Naive B cell (primary cell): Measurements from ENCODE around the gene CREBL2. TPM values are rescaled to one million over a fixed set of nuclear protein-coding genes. Genes with fewer than 3 reads are reported as not detected.
"Not testable (repeated sequence)": the region's sequence is repeated elsewhere in the genome, so short reads cannot be mapped to it uniquely, and the experiment has no call there.

ENCODE experiments used
- ATAC-seq, 2 donors: fragments of 150-1000 bp; cut with Tn5 transposase; 2 replicates each; pipeline ENCODE4 v1.10.0; 2021; ENCODE audit warnings: low read depth in 2 of 2, mild to moderate bottlenecking in 2 of 2, moderate library complexity in 2 of 2
- DNase-seq: peaks from one replicate; pipeline ENCODE4 v3.0.0; 2022
- H3K27ac Mint-ChIP-seq, 6 donors: one replicate each; pipeline ENCODE4 v1.8.0; 2020 to 2022; ENCODE audit warnings: mild to moderate bottlenecking in 6 of 6, mixed read lengths in 6 of 6, moderate library complexity in 5 of 6, inconsistent platforms in 2 of 6
- H3K27me3 Mint-ChIP-seq, 3 donors: one replicate each; pipeline ENCODE4 v1.8.0; 2021 to 2022; ENCODE audit warnings: mixed read lengths in 3 of 3, mild to moderate bottlenecking in 1 of 3
- H3K36me3 Mint-ChIP-seq, 2 donors: one replicate each; pipeline ENCODE4 v1.8.0; 2020 to 2022; ENCODE audit warnings: mixed read lengths in 2 of 2, inconsistent platforms in 1 of 2, mild to moderate bottlenecking in 1 of 2
- H3K4me1 Mint-ChIP-seq, 3 donors: one replicate each; pipeline ENCODE4 v1.8.0; 2020 to 2022; ENCODE audit warnings: mixed read lengths in 3 of 3, inconsistent platforms in 1 of 3, mild to moderate bottlenecking in 1 of 3, moderate library complexity in 1 of 3
- H3K4me3 Mint-ChIP-seq, 8 donors: one replicate each; pipeline ENCODE4 v1.8.0; 2020 to 2022; ENCODE audit warnings: mild to moderate bottlenecking in 8 of 8, mixed read lengths in 8 of 8, moderate library complexity in 8 of 8, inconsistent platforms in 2 of 8
- H3K9me3 Mint-ChIP-seq, 7 donors: one replicate each; pipeline ENCODE4 v1.8.0; 2020 to 2022; ENCODE audit warnings: mixed read lengths in 7 of 7, mild to moderate bottlenecking in 5 of 7, inconsistent platforms in 2 of 7, moderate library complexity in 1 of 7
- polyA plus RNA-seq, 6 donors: library from polyadenylated mRNA; unstranded; fragments of 300-500 nt; fragmentation: Illumina TruSeq; gene quantifications; one replicate each; pipeline ENCODE4 v1.2.3, GENCODE V29; 2021; ENCODE audit warnings: low read depth in 6 of 6

The CREBL2 gene
- polyA plus RNA-seq, 6 donors from 2014 or later = 21.9 to 29.3 (median 25.6) TPM

DNA sequence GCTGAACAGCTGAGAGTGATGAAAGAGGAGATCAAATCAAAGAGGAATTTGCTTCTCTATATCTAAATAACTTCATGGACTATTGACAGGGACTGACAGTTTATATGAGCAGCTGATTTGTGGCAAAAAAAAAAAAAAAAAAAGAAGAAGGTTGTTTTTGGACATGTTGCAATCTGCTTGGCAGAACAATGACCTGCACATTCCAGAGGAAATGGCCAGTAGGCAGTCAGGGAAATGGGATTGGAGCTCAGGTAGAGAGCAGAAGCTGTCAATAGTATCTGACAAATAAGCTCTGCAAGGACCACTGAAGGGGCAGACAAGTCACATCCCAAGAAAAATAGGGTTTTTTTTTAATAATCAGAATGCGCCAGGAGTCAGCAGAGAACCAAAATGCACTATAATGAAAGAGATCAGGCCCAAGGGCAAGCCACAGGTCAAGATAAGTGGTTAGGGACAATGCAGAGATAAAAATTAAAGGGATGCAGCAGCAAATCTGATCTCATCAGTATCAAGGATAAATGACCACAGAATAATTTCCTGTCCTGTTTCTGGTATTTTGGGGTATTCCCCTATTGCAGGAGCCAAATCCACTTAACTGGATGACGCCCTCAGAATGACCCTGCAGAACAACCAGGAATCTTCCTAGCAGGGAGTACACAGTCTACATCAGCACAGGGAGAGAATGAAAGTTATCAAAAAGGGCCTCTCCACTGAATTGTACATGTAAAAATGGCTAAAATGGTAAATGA lies 26.4 kb upstream of the CREBL2 start:
- peaks cover 0 to 4% (median 0%) of the 10 kb centered on the region in 3 donors for H3K4me1 Mint-ChIP-seq
- ATAC-seq = no peak
- peaks cover 17 to 34% (median 33%) of the 10 kb centered on the region in 3 donors for H3K27me3 Mint-ChIP-seq
- DNase-seq = no peak
- no peak overlapping the region for H3K4me3 Mint-ChIP-seq
- peaks cover 0 to 8% of the 10 kb centered on the region in 2 donors for H3K36me3 Mint-ChIP-seq
- peaks cover 0 to 5% (median 0%) of the 10 kb centered on the region in 7 donors for H3K9me3 Mint-ChIP-seq
- H3K27ac Mint-ChIP-seq = no peak overlapping the region

DNA sequence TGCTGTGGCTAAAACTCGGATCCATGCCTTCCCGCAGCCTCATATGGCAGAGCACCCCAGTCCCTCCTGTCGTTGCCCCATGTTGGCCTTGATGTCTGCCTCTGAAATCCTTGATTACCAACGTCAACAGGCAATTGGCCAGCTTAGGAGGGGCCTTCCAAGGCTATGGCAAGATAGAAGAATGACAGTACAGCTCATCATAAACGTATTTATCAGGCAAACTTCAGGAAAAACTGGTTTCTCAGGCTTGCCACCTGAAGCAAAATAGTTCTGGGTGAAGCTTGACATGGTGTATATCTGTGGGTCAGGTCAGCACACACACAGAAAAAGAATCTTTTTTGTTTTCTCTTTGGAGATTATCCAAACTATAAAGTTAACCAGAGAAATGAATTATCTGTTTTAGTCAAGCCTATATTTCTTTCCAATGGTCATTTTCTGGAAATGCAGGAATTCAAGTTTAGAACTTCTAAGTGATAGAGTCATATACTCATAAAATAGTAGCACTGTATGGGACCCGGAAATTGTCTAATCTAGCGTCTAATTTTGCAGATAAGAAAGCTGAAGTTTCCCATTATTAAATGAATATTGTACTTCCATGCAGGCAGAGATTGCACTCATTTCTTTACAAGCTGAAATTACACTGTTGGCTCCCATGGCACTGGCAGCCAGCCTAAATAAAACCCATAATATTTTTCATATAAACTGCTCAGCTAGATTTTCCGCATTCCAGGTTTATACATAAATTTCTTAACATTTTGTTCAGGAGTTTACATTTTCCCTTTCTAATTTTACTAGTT lies 24.6 kb upstream of the CREBL2 start:
- ATAC-seq (no peak), DNase-seq (no peak)
- Mint-ChIP-seq H3K36me3 (peaks cover 0 to 8% of the 10 kb centered on the region in 2 donors), H3K4me3 (no peak overlapping the region), H3K9me3 (peaks cover 0 to 5% (median 0%) of the 10 kb centered on the region in 7 donors), H3K27ac (no peak overlapping the region), H3K27me3 (peaks cover 24 to 38% (median 36%) of the 10 kb centered on the region in 3 donors), H3K4me1 (peaks cover 0 to 4% (median 0%) of the 10 kb centered on the region in 3 donors)

DNA sequence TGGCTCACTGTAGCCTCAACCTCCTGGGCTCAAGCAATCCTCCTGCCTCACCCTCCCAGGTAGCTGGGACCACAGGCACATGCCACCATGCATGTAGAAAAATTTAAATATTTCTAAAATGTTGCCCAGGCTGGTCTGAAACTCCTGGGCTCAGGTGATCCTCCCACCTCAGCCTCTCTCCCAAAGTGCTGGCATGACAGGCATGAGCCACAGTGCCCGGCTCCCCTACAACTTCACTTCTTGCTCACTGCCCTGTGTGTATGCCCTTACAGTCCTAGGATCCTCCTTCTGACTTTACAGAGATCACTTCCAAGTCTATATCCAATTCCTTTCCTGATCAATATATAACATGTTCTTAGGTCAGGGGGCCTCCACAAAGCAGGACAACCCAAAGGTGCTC lies 23.8 kb upstream of the CREBL2 start:
- peaks cover 26 to 38% (median 38%) of the 10 kb centered on the region in 3 donors for H3K27me3 Mint-ChIP-seq
- H3K4me1 Mint-ChIP-seq = peaks cover 0 to 4% (median 0%) of the 10 kb centered on the region in 3 donors
- no peak for ATAC-seq
- DNase-seq = no peak
- peaks cover 0 to 5% (median 0%) of the 10 kb centered on the region in 7 donors for H3K9me3 Mint-ChIP-seq
- H3K36me3 Mint-ChIP-seq = peaks cover 0 to 8% of the 10 kb centered on the region in 2 donors
- H3K4me3 Mint-ChIP-seq = no peak overlapping the region
- no peak overlapping the region for H3K27ac Mint-ChIP-seq

GRCh38 chr12:12588436-12588835 lies 23.2 kb upstream of the CREBL2 start:
- H3K27me3 Mint-ChIP-seq = peaks cover 26 to 38% (median 33%) of the 10 kb centered on the region in 3 donors
- not testable (repeated sequence) for DNase-seq, H3K36me3 Mint-ChIP-seq, H3K4me3 Mint-ChIP-seq, ATAC-seq, H3K4me1 Mint-ChIP-seq, H3K9me3 Mint-ChIP-seq
- peak overlapping the region in 1 of 6 donors; percentile 40 for H3K27ac Mint-ChIP-seq

DNA sequence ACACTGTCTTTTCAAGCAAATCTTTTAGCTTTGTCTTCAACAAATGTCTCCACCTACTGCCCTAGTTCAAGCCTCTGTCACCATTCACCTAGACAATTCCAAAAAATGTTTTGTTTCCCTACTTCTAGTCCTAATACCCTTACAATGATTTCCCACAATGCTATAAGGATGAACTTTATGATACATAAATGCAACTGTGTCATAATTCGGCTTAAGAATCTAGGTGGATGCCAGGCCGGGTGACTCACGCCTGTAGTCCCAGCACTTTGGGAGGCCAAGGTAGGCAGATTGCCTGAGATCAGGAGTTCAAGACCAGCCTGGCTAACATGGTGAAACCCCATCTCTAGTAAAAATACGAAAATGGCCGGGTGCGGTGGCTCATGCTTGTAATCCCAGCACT lies 20.7 kb upstream of the CREBL2 start:
- Mint-ChIP-seq H3K4me1 (peaks cover 0 to 4% (median 0%) of the 10 kb centered on the region in 3 donors), H3K27me3 (peaks cover 21 to 34% (median 32%) of the 10 kb centered on the region in 3 donors), H3K4me3 (no peak overlapping the region), H3K9me3 (peaks cover 0 to 9% (median 0%) of the 10 kb centered on the region in 7 donors), H3K27ac (no peak overlapping the region), H3K36me3 (peaks cover 0 to 14% of the 10 kb centered on the region in 2 donors)
- ATAC-seq (no peak), DNase-seq (no peak)

GRCh38 chr12:12592930-12593329 lies 18.7 kb upstream of the CREBL2 start:
- ATAC-seq = no peak
- H3K27me3 Mint-ChIP-seq = peaks cover 20 to 34% (median 33%) of the 10 kb centered on the region in 3 donors
- no peak overlapping the region for H3K27ac Mint-ChIP-seq
- no peak for DNase-seq
- H3K4me1 Mint-ChIP-seq = peaks cover 0 to 4% (median 0%) of the 10 kb centered on the region in 3 donors
- peaks cover 0 to 9% (median 2%) of the 10 kb centered on the region in 7 donors for H3K9me3 Mint-ChIP-seq
- no peak overlapping the region for H3K4me3 Mint-ChIP-seq
- peaks cover 0 to 21% of the 10 kb centered on the region in 2 donors for H3K36me3 Mint-ChIP-seq

- not testable (repeated sequence) for DNase-seq, ATAC-seq, H3K4me1 Mint-ChIP-seq, H3K9me3 Mint-ChIP-seq, H3K4me3 Mint-ChIP-seq
- H3K36me3 Mint-ChIP-seq = peaks cover 0 to 13% of the 10 kb centered on the region in 2 donors
- peaks cover 5 to 29% (median 18%) of the 10 kb centered on the region in 3 donors for H3K27me3 Mint-ChIP-seq
- H3K27ac Mint-ChIP-seq = peak overlapping the region in 1 of 6 donors; percentile 23
These were observed 15.7 kb upstream of the CREBL2 start for GRCh38 chr12:12595929-12596328.

- not testable (repeated sequence) for H3K4me3 Mint-ChIP-seq, H3K9me3 Mint-ChIP-seq, DNase-seq, ATAC-seq, H3K4me1 Mint-ChIP-seq
- peaks cover 5 to 29% (median 18%) of the 10 kb centered on the region in 3 donors for H3K27me3 Mint-ChIP-seq
- peak overlapping the region in 1 of 6 donors; percentile 44 for H3K27ac Mint-ChIP-seq
- H3K36me3 Mint-ChIP-seq = peaks cover 0 to 13% of the 10 kb centered on the region in 2 donors
These were observed 15.1 kb upstream of the CREBL2 start for GRCh38 chr12:12596598-12596997.

DNA sequence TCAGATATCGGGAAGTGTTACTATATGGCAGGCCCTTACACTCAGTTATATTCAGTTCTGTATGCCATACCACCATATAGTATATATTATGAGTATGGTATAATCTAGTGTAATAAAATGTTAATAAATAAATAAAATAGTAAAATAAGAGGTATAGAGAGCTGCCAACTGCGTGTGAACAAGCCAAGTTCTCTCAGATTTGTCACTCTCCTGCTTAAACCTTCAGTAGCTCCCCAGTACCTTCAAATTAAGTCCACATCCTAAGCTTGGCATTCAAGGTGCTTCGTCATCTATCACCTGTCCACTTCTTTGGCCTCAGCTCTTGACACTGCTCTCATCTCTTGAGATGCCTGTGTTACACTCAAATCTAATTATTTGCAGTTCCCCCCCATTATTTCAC lies 12.8 kb upstream of the CREBL2 start:
- no peak for ATAC-seq
- Mint-ChIP-seq H3K9me3 (peaks cover 0 to 5% (median 2%) of the 10 kb centered on the region in 7 donors), H3K27ac (peak overlapping the region in 1 of 6 donors; percentile 34), H3K27me3 (peaks cover 0 to 23% (median 18%) of the 10 kb centered on the region in 3 donors), H3K4me1 (no peaks in the 10 kb centered on the region), H3K36me3 (peaks cover 0 to 13% of the 10 kb centered on the region in 2 donors), H3K4me3 (no peak overlapping the region)
- DNase-seq = no peak

- Mint-ChIP-seq H3K36me3 (peaks cover 0 to 13% of the 10 kb centered on the region in 2 donors), H3K27ac (no peak overlapping the region), H3K4me3 (no peak overlapping the region), H3K9me3 (peaks cover 0 to 5% (median 2%) of the 10 kb centered on the region in 7 donors), H3K27me3 (peaks cover 0 to 19% (median 18%) of the 10 kb centered on the region in 3 donors), H3K4me1 (no peaks in the 10 kb centered on the region)
- ATAC-seq = no peak
- no peak for DNase-seq
These were observed 11.7 kb upstream of the CREBL2 start for GRCh38 chr12:12599750-12600643.

DNA sequence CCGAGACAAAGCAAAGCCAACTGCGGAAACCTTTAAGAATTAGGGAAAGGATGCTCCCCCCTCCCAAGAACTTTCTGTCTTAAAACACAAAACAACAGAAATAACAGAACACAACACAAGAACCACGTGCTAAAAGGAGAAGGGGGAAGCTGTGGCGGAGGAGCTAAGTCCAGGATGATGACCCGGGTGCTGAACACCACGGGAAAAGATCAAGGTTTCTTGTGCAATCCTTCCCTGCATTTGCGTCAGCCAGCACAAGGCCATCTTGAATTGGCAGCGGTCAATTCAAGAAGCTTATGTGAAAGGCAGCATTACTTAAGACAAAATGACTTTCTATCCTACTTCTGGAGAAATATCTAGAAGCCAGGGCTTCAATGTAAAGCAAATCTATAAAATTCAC lies 11.0 kb upstream of the CREBL2 start:
- H3K27me3 Mint-ChIP-seq = peaks cover 0 to 17% (median 16%) of the 10 kb centered on the region in 3 donors
- H3K9me3 Mint-ChIP-seq = peaks cover 0 to 4% (median 2%) of the 10 kb centered on the region in 7 donors
- no peak overlapping the region for H3K4me3 Mint-ChIP-seq
- peaks cover 0 to 11% of the 10 kb centered on the region in 2 donors for H3K36me3 Mint-ChIP-seq
- no peak overlapping the region for H3K27ac Mint-ChIP-seq
- H3K4me1 Mint-ChIP-seq = no peaks in the 10 kb centered on the region
- ATAC-seq (no peak), DNase-seq (no peak)

GRCh38 chr12:12604740-12605139 lies 6.9 kb upstream of the CREBL2 start:
- ATAC-seq = no peak
- Mint-ChIP-seq H3K27me3 (peaks cover 0 to 12% (median 9%) of the 10 kb centered on the region in 3 donors), H3K4me3 (no peak overlapping the region), H3K9me3 (no peaks in the 10 kb centered on the region), H3K36me3 (no peaks in the 10 kb centered on the region), H3K4me1 (no peaks in the 10 kb centered on the region), H3K27ac (no peak overlapping the region)
- DNase-seq = no peak
